Tibial artery (tissue), 4 donors: ENCODE data around the gene PIGH.
A peak's percentile ranks its signal among the peaks of the same experiment; 100 is the strongest.

Experiments
- DNase-seq, 2 donors: peaks; one replicate each; pipeline ENCODE4 v3.0.0-alpha.2; 2019
- H3K27ac ChIP-seq, 2 donors: fragments of 200-600 bp; sonication (generic) in 1 of 2; 1 replicate in 1 of 2; 2 replicates in 1 of 2; pipeline ENCODE4 v1.5.1; 2018 to 2019; ENCODE audit warnings: mild to moderate bottlenecking in 1 of 2
- H3K27me3 ChIP-seq, 2 donors: fragments of 200-600 bp; sonication (generic) in 1 of 2; one replicate each; pipeline versions ENCODE4 v1.5.1 to v1.6.0; 2016 to 2019
- H3K36me3 ChIP-seq, 3 donors: fragments of 200-600 bp; sonication (generic) in 2 of 3; one replicate each; pipeline ENCODE4 v1.5.1; 2016 to 2019; ENCODE audit warnings: mild to moderate bottlenecking in 2 of 3
- H3K4me1 ChIP-seq, 4 donors: fragments of 200-600 bp; sonication (generic) in 2 of 4; 1 replicate in 3 of 4; 2 replicates in 1 of 4; pipeline ENCODE4 v1.5.1; 2016 to 2019
- H3K4me3 ChIP-seq, 2 donors: fragments of 200-600 bp; sonication (generic) in 1 of 2; 1 replicate in 1 of 2; 2 replicates in 1 of 2; pipeline ENCODE4 v1.5.1; 2018 to 2019; ENCODE audit warnings: mild to moderate bottlenecking in 2 of 2
- H3K9me3 ChIP-seq, 3 donors: fragments of 200-600 bp; sonication (generic) in 1 of 3; one replicate each; pipeline ENCODE4 v1.5.1; 2016 to 2019
- CTCF ChIP-seq, 2 experiments: fragments of 200-600 bp in 1 of 2; fragments of 450-650 bp in 1 of 2; IDR thresholded peaks; one replicate each; pipeline ENCODE4 v1.5.1; 2017 to 2019; ENCODE audit warnings: antibody characterized with exemption in 2 of 2, mild to moderate bottlenecking in 1 of 2, moderate library complexity in 1 of 2
- intact Hi-C: fragments of 100-400 bp; cut with DNase I; formaldehyde crosslinking; loops from one replicate; pipeline ENCODE4 v1.15.0; 2023; ENCODE audit warnings: low total_unique reads

Gene PIGH

DNA sequence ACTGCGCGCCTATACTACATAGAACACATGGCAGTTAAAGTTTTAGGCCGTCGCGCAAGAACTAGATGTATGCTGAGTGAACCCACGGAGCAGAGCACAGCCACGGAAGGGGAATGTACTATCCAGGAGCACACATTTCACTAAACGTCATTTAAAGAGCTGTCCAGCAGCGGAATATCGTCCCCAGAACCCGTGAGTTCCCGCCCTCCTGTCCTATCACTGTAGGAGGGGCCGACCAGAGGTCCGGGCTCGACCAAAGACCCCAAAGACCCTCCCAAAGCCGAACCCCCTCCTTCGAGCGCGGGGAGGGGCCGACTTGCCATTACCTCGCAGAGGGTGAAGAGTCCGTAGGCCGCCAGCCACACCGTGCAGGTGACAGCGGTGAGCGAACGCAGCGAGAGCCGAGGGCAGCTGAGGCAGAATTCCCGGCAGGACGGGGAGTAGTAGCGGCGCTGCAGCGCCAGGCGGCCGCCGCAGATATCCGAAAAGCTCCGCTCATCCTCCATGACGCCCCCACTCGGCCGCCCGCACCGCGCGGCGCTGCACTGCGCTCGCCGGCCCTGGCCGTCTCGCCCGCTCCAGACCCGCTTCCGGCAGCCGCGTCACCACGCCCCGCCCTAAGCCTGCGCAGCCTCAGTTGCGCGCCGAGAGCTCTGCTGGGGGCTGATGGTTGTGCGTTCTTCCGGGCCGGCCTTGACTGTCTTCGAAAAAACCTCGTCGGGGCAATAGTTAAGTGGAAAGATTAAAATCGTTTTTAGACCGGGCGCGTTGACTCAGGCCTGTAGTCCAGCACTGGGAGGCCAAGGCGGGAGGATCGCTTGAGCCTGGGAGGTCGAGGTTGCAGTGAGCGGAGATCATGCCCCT is at the start of gene PIGH:
PIGH (minus strand) TSS at position 571 of the 864 bp plus-strand sequence; CDS start at position 506, 65 bp downstream.
- TF ChIP-seq CTCF (IDR thresholded peaks at IDR 0.05) = peak; percentile 50 to 56
- intact Hi-C loops = no loop called here
- peaks cover 0 to 19% (median 3%) of the 10 kb centered on the region in 4 donors for H3K4me1 ChIP-seq
- H3K27me3 ChIP-seq = no peaks in the 10 kb centered on the region
- no peaks in the 10 kb centered on the region for H3K9me3 ChIP-seq
- peaks cover 0 to under 1% (median 0%) of the 10 kb centered on the region in 3 donors for H3K36me3 ChIP-seq
- H3K4me3 ChIP-seq = peak within 1 kb of the TSS; percentile 86 to 92
- peak; percentile 83 to 92 for DNase-seq
- H3K27ac ChIP-seq = peak within 1 kb of the TSS; percentile 87 to 93

GRCh38 chr14:67646131-67646530 is 46.1 kb upstream of the PIGH start:
- no peak overlapping the region for H3K4me3 ChIP-seq
- no peaks in the 10 kb centered on the region for H3K27me3 ChIP-seq
- intact Hi-C loops = no loop called here
- DNase-seq = no peak
- no peaks in the 10 kb centered on the region for H3K9me3 ChIP-seq
- no peaks in the 10 kb centered on the region for H3K4me1 ChIP-seq
- peaks cover 36 to 57% (median 45%) of the 10 kb centered on the region in 3 donors for H3K36me3 ChIP-seq
- no peak overlapping the region for H3K27ac ChIP-seq
- TF ChIP-seq CTCF (IDR thresholded peaks at IDR 0.05) = no peak

GRCh38 chr14:67645414-67645813 is 45.3 kb upstream of the PIGH start:
- intact Hi-C loops = no loop called here
- H3K27ac ChIP-seq = no peak overlapping the region
- TF ChIP-seq CTCF (IDR thresholded peaks at IDR 0.05) = no peak

GRCh38 chr14:67644428-67644827 is 44.4 kb upstream of the PIGH start:
- TF ChIP-seq CTCF (IDR thresholded peaks at IDR 0.05) = no peak
- no peak overlapping the region for H3K4me3 ChIP-seq
- DNase-seq = no peak
- H3K9me3 ChIP-seq = no peaks in the 10 kb centered on the region
- H3K36me3 ChIP-seq = peaks cover 19 to 40% (median 28%) of the 10 kb centered on the region in 3 donors
- H3K4me1 ChIP-seq = no peaks in the 10 kb centered on the region
- intact Hi-C loops = no loop called here
- no peak overlapping the region for H3K27ac ChIP-seq
- no peaks in the 10 kb centered on the region for H3K27me3 ChIP-seq

More at GRCh38 chr14:67645414-67645813, 45.3 kb upstream of the PIGH start:
- peaks cover 29 to 50% (median 38%) of the 10 kb centered on the region in 3 donors for H3K36me3 ChIP-seq
- H3K4me3 ChIP-seq = no peak overlapping the region
- DNase-seq = no peak
- H3K27me3 ChIP-seq = no peaks in the 10 kb centered on the region
- H3K4me1 ChIP-seq = no peaks in the 10 kb centered on the region
- no peaks in the 10 kb centered on the region for H3K9me3 ChIP-seq

- intact Hi-C loops = no loop called here
- DNase-seq = no peak
- no peaks in the 10 kb centered on the region for H3K9me3 ChIP-seq
- no peak overlapping the region for H3K27ac ChIP-seq
- no peak for TF ChIP-seq CTCF (IDR thresholded peaks at IDR 0.05)
- H3K36me3 ChIP-seq = peaks cover 13 to 33% (median 21%) of the 10 kb centered on the region in 3 donors
- H3K4me3 ChIP-seq = no peak overlapping the region
- no peaks in the 10 kb centered on the region for H3K27me3 ChIP-seq
- no peaks in the 10 kb centered on the region for H3K4me1 ChIP-seq
These were observed 43.6 kb upstream of the PIGH start for GRCh38 chr14:67643713-67644112.
